GM19395 (cell line): ENCODE measurements around the gene SMIM24.
"Not testable (repeated sequence)": the region's sequence is repeated elsewhere in the genome, so short reads cannot be mapped to it uniquely, and the experiment has no call there.

Experiments used
- ATAC-seq: cut with Tn5 transposase; IDR thresholded peaks from one replicate; pipeline ENCODE4 v1.9.1; 2021; ENCODE audit warnings: mild to moderate bottlenecking, moderate library complexity; ENCODE audit not compliant: unreplicated experiment

Gene SMIM24

DNA sequence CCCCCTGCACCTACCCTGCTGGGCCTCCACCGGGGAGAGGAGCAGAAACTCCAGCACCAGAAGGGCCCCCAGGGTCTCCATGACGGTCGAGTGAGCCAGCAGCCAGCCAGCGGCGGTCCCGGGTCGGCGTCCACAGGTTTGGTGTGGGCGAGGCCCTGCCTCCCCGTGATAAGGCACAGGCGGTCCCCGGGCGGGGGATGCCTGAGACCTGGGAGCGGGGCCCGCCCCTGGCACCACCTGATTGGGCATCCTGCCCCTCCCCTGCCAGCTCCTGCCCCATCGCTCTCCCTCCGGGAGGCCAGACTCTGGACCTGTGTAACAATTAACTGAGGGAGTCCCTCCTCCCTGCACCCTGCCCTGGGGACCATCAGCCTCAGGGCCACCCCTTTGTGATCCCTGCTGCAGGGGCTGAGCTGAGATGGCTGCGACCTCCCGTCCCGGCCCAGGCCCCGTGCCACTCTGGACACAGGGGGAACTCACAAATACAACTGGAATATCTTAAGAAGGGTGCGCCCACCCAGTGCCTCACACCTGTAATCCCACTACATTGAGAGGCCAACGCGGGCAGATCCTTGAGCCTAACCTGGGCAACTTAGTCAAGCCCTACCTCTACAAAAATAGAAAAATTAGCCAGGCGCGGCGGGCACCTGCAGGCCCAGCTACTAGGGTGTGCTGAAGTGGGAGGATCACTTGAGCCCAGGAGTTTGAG lies at the start of gene SMIM24:
Gene SMIM24, minus strand, starts transcription at position 143 of the 709 bp plus-strand sequence. Its CDS starts 62 bp downstream, at position 81.
- no peak for ATAC-seq

DNA sequence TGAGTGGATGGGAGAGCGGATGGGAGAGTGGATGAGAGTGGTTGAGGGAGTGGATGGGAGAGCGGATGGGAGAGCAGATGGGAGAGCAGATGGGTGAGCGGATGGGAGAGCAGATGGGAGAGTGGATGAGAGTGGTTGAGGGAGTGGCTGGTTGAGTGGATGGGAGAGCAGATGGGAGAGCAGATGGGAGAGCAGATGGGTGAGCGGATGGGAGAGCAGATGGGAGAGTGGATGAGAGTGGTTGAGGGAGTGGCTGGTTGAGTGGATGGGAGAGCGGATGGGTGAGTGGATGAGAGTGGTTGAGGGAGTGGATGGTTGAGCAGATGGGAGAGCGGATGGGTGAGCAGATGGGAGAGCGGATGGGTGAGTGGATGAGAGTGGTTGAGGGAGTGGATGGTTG lies 49.0 kb upstream of the SMIM24 start:
- not testable (repeated sequence) for ATAC-seq

DNA sequence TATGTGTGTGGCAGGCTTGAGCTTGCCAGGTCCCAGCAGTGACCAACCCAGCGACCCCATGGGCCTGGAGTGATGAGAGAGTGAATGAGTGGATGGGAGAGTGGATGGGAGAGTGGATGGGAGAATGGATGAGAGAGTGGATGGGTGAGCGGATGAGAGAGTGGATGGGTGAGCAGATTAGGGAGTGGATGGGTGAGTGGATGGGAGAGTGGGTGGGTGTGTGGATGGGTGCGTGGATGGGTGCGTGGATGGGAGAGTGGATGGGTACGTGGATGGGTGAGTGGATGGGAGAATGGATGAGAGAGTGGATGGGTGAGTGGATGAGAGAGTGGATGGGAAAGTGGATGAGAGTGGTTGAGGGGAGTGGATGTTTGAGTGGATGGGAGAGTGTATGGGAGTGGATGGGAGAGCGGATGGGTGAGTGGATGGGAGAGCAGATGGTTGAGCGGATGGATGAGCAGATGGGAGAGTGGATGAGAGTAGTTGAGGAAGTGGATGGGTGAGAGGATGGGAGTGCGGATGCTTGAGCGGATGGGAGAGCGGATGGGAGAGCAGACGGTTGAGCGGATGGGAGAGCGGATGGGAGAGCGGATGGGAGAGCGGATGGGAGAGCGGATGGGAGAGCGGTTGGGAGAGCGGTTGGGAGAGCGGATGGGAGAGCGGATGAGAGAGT lies 48.4 kb upstream of the SMIM24 start:
- no peak for ATAC-seq

DNA sequence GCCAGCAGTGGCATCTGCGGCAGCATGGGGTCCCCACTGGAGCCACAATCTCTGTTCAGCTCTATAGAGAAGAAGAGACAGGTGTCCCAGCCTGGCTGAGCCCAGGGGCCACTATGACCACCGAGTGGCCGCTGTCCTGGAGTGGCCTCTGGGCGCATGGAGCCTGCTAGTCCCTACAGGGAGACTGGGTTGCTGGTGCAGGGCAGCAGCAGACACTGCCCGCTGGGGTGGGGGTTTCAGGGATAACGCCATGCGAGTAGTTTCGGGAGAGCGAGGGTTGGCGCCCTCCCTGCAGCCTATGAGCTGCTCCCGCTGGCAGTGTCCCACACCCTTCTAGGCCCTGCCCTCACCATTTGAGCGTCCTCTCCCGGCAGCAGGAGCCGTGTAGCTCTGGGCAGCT lies 47.8 kb upstream of the SMIM24 start:
- no peak for ATAC-seq

DNA sequence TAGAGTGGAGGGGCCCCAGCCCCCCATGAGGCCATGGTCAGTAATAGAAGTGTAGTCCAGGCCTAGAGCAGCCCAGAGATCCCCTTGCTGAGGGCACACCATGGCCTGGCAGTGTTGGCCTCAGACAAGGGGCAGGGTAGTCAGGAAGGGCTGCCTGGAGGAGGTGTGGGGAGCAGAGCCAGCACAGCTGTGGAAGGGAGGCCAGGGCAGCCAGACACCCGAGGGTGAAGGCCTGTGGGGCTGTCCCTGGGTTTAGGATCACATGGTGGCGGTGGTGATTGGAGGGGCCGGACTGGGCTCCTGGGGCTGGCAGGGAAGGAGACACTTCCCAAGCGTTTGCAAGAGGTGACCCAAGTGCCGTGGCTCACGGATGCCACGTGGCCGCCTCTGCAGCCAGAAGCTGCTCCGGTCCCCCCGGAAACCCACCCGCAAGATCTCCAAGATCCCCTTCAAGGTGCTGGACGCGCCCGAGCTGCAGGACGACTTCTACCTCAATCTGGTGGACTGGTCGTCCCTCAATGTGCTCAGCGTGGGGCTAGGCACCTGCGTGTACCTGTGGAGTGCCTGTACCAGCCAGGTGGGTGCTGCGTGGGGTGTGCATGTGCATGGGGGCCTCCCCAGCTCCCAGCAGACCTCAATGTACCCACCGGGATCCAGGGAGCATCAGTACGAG lies 47.0 kb upstream of the SMIM24 start:
- no peak for ATAC-seq

DNA sequence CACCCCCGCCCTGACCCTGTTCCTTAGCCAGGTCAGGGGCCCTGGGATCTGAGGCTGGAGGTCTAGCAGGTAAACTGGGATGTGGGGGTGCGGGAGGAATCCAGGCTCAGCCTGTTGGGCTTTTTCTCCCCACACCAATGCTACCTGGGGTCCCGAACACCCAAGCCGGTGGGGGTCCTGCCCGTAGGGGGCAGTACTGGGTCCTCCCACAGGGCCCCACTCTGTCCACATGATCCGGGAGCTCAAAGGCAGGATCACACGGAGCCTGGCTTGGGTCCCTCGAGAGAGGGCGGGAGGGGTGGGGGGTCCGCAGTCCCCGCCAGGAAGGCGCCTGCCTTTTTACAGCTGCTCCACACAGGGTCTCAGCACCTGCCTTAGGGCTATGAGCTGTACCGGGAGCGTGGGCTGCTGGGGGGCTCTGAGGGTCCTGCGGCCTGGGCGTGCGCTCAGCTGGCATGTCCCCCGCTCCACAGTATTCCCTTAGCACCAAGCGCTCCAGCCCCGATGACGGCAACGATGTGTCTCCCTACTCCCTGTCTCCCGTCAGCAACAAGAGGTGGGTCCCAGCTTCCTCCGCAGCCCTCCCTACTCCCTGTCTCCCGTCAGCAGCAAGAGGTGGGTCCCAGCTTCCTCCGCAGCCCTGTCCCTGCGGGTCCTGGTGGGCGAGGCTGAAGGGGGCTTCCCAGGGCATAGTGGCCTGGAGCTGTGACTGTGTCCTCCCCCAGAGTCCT lies 46.3 kb upstream of the SMIM24 start:
- no peak for ATAC-seq

DNA sequence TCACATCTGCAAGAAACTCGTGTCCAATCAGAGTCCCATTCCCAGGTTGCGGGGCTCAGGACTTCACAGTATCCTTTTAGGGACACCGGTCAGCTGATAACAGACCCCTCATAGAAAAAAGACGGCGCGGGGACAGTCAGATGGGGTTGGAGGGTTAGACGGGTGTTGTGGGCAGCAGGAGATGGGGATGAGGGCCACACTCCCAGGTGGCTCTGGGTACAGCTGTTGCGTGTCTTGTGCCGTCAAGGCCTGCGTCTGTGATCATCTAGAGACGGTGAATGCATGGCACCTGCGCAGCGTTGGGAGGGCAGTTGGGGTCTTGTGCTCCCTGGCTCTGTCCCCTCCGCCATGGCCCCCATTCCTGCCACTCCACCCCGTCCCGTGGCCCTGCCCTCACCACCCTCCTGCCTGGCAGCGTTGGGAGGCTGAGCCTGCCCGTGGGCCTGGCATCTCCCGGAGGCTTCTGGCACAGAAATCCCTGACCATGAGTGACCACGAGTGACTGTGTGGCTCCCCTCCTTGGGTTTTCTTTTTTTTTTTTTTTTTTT lies 44.7 kb upstream of the SMIM24 start:
- no peak for ATAC-seq

DNA sequence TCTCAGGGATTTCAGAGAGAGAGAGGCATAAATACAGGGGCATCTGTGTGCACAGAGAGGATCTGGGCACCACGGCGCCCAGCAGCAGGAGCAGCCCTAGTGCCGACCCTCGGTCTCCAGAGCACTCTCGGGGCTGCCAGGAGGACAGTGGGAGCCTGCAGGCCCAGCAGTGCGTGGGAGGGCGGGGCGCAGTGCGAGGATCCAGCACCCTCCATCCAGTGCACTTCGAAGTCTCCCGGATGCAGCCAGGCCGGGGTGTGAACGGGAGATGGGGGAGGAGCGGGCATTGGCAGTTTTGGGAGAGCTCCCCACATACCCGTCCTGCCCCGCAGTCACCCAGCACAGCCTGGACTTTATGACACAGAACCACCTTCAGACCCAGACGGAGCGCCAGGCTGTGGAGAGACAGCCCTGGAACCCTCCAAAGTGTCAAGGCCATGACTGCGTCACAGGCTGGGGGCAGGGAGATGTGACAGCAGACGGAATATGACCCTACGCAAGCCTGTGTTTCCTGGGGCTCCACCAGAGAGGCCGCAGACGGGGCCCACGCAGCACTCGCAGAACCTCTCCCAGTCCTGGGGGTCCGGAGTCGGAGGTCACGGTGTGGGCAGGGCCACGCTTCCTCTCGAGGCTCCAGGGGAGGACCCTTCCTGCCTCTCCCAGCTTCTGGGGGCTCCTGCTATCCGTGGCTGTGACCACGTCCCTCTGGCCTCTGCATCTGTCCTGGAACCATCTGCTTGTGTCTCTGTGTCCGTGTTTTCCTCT lies 43.9 kb upstream of the SMIM24 start:
- ATAC-seq: no peak

DNA sequence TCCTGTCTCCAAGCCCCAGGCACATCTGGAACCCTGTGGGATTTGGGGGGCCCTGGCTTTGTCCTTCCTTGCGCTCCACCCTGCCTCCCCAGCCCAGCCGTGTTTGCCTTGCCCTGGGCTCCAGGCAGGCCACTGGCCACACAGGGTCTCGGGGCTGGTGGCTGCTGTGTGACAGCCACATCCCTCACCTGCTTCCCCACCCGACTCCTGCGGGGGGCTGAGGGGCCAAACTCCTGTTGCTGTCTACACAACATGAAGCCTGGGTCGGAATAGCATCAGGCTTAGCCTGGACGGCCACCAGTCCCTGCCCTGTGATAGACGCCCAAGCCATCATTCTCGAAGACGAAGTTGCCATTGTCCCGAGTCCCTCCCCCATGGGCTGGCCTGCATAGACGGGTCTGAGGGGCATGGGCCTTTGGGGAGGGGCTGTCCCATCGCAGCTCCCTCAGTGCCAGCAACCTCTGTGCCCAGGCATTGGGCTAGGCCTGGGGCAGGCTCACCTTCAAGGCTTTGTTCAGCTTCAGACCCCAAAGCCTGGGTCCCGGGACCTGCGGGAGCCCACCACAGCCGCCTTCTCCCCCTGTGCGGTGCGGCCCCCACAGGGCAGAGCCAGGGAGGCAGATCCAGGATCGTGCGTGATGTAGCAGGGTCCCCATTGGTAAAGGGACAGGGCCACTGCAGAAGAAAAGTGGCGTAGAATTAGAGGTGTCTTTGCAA lies 43.2 kb upstream of the SMIM24 start:
- ATAC-seq: no peak

DNA sequence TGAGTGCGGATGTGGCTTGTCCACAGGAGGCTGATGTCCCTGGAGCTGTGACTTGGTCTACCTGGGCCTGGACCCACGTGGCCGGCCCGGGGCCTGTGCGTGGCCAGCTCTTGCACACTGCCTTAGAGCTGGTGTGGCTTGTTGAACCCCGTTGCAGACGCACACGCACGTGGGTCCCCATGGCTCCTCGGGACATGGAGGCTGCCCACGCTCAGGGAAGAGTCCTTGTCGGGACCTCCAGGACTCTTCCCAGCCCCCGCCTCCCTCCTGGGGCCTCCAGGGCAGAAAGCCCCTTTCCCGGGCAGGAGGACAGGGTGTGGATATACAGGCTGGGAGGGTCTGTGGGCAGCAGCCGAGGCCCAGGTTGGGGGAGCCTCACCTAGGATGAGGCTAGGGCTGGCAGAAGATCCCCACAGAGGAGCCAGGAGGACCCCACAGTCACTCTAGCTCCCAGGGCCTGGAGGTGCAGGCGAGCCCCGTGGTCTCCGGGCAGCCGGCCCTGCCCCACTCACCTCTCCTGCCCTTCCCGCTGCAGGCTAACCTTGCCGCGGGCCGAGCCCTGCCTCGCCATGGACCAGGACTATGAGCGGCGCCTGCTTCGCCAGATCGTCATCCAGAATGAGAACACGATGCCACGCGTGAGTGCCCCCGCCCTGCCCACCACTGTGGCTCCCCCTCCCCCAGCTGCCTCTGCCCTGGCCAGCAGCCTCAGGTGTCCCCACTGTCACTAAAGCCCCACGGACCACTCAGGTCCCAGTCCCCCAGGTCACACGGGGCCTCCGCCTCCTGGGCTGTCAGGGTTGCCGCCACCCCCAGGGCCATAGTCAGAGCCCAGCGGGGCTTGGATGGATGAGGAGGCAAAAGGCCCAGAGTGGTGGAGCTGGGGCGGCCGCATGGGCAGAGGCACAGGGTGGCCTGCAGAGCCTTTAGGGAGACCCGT lies 42.4 kb upstream of the SMIM24 start:
- no peak for ATAC-seq

DNA sequence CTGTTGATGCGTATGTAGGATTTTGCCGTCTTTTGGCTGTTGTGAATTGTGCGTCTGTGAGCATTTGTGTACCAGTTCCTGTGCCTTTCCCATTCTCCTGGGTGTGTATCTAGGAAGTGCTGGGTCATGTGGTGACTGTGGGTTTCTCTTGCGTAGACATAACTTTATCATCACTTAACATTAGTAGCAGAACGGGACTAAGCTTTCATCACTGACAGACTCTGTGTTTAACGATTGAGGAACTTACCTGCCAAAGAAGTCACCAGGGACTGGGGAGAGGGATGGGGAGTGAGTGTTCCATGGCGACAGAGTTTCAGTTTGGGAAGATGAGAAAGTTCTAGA lies 40.8 kb upstream of the SMIM24 start:
- no peak for ATAC-seq

DNA sequence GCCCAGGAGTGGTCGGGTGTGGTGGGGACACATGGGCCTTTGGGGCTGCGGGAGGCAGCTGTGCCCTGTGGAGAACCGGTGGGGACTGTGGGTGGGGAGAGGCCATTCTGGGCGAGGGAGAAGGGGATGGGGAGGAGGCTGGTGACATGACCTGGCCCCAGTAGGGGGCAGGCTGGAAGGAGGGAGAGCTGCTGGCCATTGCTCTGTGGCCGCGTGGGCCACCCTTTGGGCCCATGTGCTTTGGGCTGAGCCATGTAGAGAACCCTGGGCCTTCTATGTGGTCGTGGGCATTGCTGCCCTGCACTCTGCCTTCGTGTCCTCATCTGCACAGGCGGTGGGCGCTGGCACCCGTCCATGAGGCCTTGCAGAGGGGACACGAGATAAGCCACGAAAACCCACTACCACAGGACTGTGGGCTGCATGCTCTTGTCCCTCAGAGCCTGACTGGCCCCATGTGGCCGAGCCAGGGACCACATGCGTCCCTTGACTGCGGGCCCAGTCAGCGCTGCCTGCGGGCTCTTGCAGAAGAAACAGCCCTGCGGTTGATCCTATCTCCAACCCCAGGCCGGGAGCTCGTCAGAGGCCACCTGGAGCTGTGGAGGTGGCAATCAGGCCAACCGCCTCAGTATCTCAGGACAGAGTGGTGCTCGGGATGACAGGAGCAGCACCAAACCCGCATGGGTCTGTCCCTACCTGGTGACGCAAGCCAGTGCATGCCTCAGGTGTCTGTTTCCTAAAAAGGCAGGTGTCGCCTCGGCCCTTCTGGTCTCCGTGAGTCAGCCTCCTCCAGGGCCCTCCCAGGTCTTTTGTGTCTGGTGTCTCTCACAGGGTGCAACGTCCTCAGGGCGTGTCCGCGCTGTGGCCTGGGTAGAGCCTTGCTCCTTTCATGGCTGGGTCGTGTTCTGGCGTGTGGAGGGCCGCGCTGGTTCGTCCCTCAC lies 40.1 kb upstream of the SMIM24 start:
- no peak for ATAC-seq

DNA sequence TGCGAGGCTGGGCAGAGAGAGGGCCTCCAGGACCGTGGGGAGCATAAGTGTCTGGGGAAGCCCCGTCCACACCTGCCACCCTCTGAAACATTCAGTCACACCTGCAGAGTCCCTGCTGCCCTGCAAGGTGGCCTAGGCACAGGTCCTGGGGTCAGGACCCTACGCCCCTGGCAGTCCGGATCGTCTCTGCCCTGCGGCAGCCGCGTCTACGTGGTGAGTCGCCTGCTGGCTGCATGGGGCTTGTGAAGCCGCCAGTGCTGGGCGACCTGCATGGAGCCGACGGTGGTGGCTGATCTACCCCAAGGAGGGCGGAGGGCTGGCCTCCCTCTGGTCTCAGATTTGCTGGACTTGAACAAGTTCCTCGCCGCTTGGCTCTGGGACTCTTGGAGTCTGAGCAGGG lies 38.8 kb upstream of the SMIM24 start:
- ATAC-seq: no peak

DNA sequence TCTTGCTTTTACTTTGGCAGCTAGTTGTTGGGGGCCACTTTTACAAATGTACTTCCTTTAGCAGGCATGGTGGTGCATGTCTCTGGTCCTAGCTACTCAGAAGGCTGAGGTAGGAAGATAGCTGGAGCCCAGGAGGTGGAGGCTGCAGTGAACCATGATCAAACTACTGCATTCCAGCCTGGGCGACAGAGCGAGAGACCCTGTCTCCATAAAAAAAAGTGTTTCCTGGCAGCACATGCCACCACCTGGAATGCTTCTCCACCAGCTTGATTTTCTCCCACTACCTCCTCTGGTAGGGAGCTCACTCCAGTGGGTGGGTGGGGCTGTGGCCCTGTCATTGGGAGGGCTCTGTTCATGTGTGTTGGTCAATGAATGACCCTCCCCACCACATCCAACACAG lies 38.3 kb upstream of the SMIM24 start:
- ATAC-seq: no peak

DNA sequence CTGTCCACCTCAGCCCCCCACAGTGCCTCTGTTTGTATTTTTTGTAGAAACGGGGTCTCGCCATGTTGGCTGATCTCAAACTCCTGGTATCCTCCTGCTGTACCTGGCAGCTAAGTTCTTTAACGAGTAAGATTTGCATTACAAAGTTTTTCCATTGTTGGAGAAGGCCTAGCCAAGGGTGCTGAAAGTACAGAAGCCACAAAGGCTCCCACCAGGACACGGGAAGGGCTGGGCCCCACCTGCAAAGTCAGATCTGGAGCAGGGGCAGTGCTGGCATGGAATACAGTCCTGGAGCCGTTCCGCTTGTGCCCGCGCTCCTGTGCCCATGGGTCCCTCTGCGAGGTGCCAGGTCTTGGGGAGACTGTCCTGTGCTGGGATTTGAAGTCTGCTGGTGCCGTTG lies 37.9 kb upstream of the SMIM24 start:
- ATAC-seq: no peak

DNA sequence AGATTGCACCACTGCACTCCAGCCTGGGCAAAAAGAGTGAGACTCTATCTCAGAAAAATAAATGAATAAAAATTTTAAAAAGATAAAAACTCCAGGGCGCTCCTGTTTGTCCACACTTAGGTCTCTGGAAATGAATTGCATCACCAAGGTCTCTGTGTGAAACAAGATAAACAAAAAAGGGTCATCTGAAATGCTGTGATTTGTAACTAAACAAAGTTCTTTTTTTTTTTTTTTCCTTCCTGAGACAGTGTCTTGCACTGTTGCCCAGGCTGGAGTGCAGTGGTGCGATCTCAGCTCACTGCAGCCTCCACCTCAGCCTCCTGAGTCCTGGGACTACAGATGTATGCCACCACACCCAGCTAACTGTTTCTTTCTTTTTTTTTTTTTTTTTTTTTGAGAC lies 37.3 kb upstream of the SMIM24 start:
- no peak for ATAC-seq

DNA sequence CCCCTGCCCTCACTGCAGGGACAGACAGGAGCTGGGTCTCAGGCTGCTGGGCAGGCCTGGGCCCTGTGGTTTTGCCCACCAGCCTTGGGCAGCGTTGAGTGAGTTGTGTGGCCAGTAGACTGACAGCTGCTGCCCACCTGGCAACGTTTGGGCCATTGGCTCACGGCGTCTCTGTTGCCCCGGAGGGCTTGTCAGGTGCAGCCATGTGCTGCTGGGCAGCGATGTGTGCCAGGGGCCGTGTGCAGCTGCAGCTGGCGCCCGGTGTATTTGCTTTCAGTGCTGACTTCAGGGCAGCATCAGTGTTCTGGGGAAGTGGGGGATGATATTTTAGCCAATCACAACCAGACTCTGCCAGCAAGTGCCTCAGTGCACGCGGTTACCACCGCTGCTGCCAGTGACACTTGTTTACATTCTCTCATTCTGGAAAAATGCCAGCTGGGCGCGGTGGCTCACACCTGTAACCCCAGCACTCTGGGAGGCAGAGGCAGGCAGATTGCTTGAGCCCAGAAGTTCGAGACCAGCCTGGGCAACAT lies 36.4 kb upstream of the SMIM24 start:
- no peak for ATAC-seq
